Calu3 (cell line): ENCODE measurements around the gene MACROH2A1. TPM values are rescaled to one million over a fixed set of nuclear protein-coding genes. Genes with fewer than 3 reads are reported as not detected.

Source experiments
- BruUV-seq: library from RNA; stranded (reverse); fragments of 400-500 nt; replicated peaks from 2 replicates; lab custom pipeline; 2021; lab: Mats Ljungman, UMichigan
- CTCF ChIA-PET: fragments of 300-600 bp; sonication (Branson Sonifier 250); formaldehyde crosslinking; loops from one replicate; lab custom pipeline; 2022; ENCODE audit warnings: antibody characterized with exemption; lab: Charles Lee
- DNase-seq: peaks from one replicate; pipeline ENCODE4 v3.0.0; 2022
- H3K27ac Mint-ChIP-seq: one replicate; pipeline ENCODE4 v1.8.0; 2022; ENCODE audit warnings: mixed read lengths; ENCODE audit not compliant: unreplicated experiment
- H3K27me3 Mint-ChIP-seq: one replicate; pipeline ENCODE4 v1.8.0; 2022; ENCODE audit warnings: mixed read lengths; ENCODE audit not compliant: unreplicated experiment
- H3K36me3 Mint-ChIP-seq: one replicate; pipeline ENCODE4 v1.8.0; 2022; ENCODE audit warnings: mild to moderate bottlenecking, moderate library complexity, mixed read lengths; ENCODE audit not compliant: insufficient read depth, unreplicated experiment
- H3K4me1 Mint-ChIP-seq: one replicate; pipeline ENCODE4 v1.8.0; 2022; ENCODE audit warnings: mild to moderate bottlenecking, low read depth, mixed read lengths; ENCODE audit not compliant: unreplicated experiment
- H3K4me3 Mint-ChIP-seq: one replicate; pipeline ENCODE4 v1.8.0; 2022; ENCODE audit warnings: mild to moderate bottlenecking, low read depth, moderate library complexity, mixed read lengths; ENCODE audit not compliant: unreplicated experiment
- H3K9me3 Mint-ChIP-seq: one replicate; pipeline ENCODE4 v1.8.0; 2022; ENCODE audit warnings: low read depth, mixed read lengths; ENCODE audit not compliant: unreplicated experiment
- CTCF ChIP-seq: fragments of 200-600 bp; IDR thresholded peaks from one replicate; pipeline ENCODE4 v1.8.0; 2022; ENCODE audit warnings: antibody characterized with exemption; ENCODE audit not compliant: unreplicated experiment
- intact Hi-C: fragments of 100-400 bp; cut with micrococcal nuclease; formaldehyde crosslinking; loops from one replicate; pipeline ENCODE4 v1.10.0; 2022; ENCODE audit not compliant: unreplicated experiment
- total RNA-seq: library from RNA; stranded (reverse); gene quantifications from 2 replicates; pipeline ENCODE4 v1.2.3, GENCODE V29; 2022

MACROH2A1 gene
- total RNA-seq, 1 experiment from 2014 or later: 368 TPM

- BruUV-seq: no TSS peak
- Mint-ChIP-seq H3K27me3 (no peaks in the 10 kb centered on the region), H3K4me3 (no peak overlapping the region), H3K36me3 (peaks cover 51% of the 10 kb centered on the region), H3K9me3 (no peaks in the 10 kb centered on the region), H3K27ac (no peak overlapping the region), H3K4me1 (peaks cover 12% of the 10 kb centered on the region)
- CTCF ChIA-PET: interaction anchor here (0.7 kb wide), 1 partner anchor 13 kb away, joined by 4 read pairs; no protein-coding TSS in a partner anchor
- no peak for DNase-seq
- intact Hi-C loops: no loop called here
- TF ChIP-seq CTCF: no peak
Observed at GRCh38 chr5:135373736-135374515, 25.1 kb downstream of the MACROH2A1 start.

- CTCF ChIA-PET: interaction anchor here (0.7 kb wide), 1 partner anchor 14 kb away, joined by 4 read pairs; no protein-coding TSS in a partner anchor
- H3K36me3 Mint-ChIP-seq: peaks cover 51% of the 10 kb centered on the region
- intact Hi-C loops: no loop called here
Observed at GRCh38 chr5:135372654-135373381, 26.2 kb downstream of the MACROH2A1 start.

GRCh38 chr5:135371622-135372232 lies 27.3 kb downstream of the MACROH2A1 start:
- H3K27ac Mint-ChIP-seq: no peak overlapping the region
- H3K4me3 Mint-ChIP-seq: no peak overlapping the region
- TF ChIP-seq CTCF: no peak
- no peaks in the 10 kb centered on the region for H3K9me3 Mint-ChIP-seq
- no peaks in the 10 kb centered on the region for H3K27me3 Mint-ChIP-seq
- peaks cover 58% of the 10 kb centered on the region for H3K36me3 Mint-ChIP-seq
- CTCF ChIA-PET: interaction anchor here (0.6 kb wide), 1 partner anchor 31 kb away, joined by 3 read pairs; no protein-coding TSS in a partner anchor
- intact Hi-C loops: no loop called here
- DNase-seq: no peak
- H3K4me1 Mint-ChIP-seq: no peaks in the 10 kb centered on the region
- BruUV-seq: no TSS peak

More at GRCh38 chr5:135372654-135373381, 26.2 kb downstream of the MACROH2A1 start:
- Mint-ChIP-seq H3K9me3 (no peaks in the 10 kb centered on the region), H3K4me1 (peaks cover 11% of the 10 kb centered on the region), H3K4me3 (no peak overlapping the region), H3K27ac (no peak overlapping the region), H3K27me3 (no peaks in the 10 kb centered on the region)
- no TSS peak for BruUV-seq
- TF ChIP-seq CTCF: no peak
- DNase-seq: no peak

GRCh38 chr5:135369952-135370351 lies 29.1 kb downstream of the MACROH2A1 start:
- no TSS peak for BruUV-seq
- TF ChIP-seq CTCF: no peak
- Mint-ChIP-seq H3K27me3 (no peaks in the 10 kb centered on the region), H3K36me3 (peaks cover 59% of the 10 kb centered on the region), H3K4me1 (no peaks in the 10 kb centered on the region), H3K27ac (no peak overlapping the region), H3K9me3 (no peaks in the 10 kb centered on the region), H3K4me3 (no peak overlapping the region)
- CTCF ChIA-PET: interaction anchor here (0.6 kb wide), 1 partner anchor 13 kb away, joined by 5 read pairs; no protein-coding TSS in a partner anchor
- intact Hi-C loops: no loop called here
- DNase-seq: no peak
